HCT116 (cell line): ENCODE measurements around the gene SEMA7A. TPM values are rescaled to one million over a fixed set of nuclear protein-coding genes. Genes with fewer than 3 reads are reported as not detected.
"Not testable (repeated sequence)": the region's sequence is repeated elsewhere in the genome, so short reads cannot be mapped to it uniquely, and the experiment has no call there.

Source experiments
- ATAC-seq: fragments of 200-7000 bp; cut with Tn5 transposase; 2 replicates; pipeline ENCODE4 v1.9.1; 2020; ENCODE audit warnings: mild to moderate bottlenecking, moderate library complexity
- BruUV-seq: library from RNA; stranded (reverse); fragments of 400-500 nt; replicated peaks from 2 replicates; lab custom pipeline; 2021; lab: Mats Ljungman, UMichigan
- CTCF ChIA-PET: fragments of 300-600 bp; sonication (Branson Sonifier 250); formaldehyde crosslinking; loops from one replicate; lab custom pipeline; 2021; ENCODE audit warnings: antibody characterized with exemption; lab: Charles Lee
- POLR2A ChIA-PET: fragments of 300-600, 350-600 bp; sonication (Branson Sonifier 250); formaldehyde crosslinking; loops from one replicate; lab custom pipeline; 2021; ENCODE audit warnings: antibody characterized with exemption; lab: Charles Lee
- RAD21 ChIA-PET, 2 experiments: fragments of 300-600 bp; sonication (Branson Sonifier 250); formaldehyde crosslinking; loops; one replicate each; lab custom pipeline; 2023; ENCODE audit warnings: low total read pairs in 2 of 2; ENCODE audit not compliant: uncharacterized antibody in 2 of 2, unreplicated experiment in 2 of 2, low non-redundant PET in 1 of 2; lab: Charles Lee
- DNase-seq: peaks from one replicate; pipeline ENCODE4 v3.0.0-alpha.2; 2010; ENCODE audit warnings: low read depth, low spot score
- H2AFZ ChIP-seq: fragments of 200-600 bp; shearing (Covaris generic), sonication (generic); 2 replicates; pipeline ENCODE4 v1.6.1; 2017; ENCODE audit warnings: low read depth, mixed run types, mixed read lengths, antibody characterized with exemption, low read length; ENCODE audit not compliant: poor library complexity, severe bottlenecking
- H3K27ac ChIP-seq: 2 replicates; pipeline ENCODE4 v1.5.1; 2012; ENCODE audit warnings: low read depth, low read length
- H3K27me3 ChIP-seq: fragments of 200-600 bp; sonication (generic); 2 replicates; pipeline ENCODE4 v1.6.1; 2016; ENCODE audit warnings: mixed run types, low read length, mixed read lengths; ENCODE audit not compliant: insufficient read depth
- H3K36me3 ChIP-seq, 2 experiments: fragments of 200-500 bp in 1 of 2; fragments of 200-600 bp in 1 of 2; sonication (Bioruptor generic) in 1 of 2; sonication (generic) in 1 of 2; 2 replicates each; pipeline versions ENCODE4 v1.5.1 to v1.6.1; 2014 to 2016; ENCODE audit warnings: low read length in 2 of 2, inconsistent platforms in 1 of 2, mixed read lengths in 1 of 2, mixed run types in 1 of 2; ENCODE audit not compliant: insufficient read depth in 2 of 2, control insufficient read depth in 1 of 2
- H3K4me1 ChIP-seq, 2 experiments: fragments of 200-600 bp in 1 of 2; sonication (generic) in 1 of 2; 2 replicates each; pipeline versions ENCODE4 v1.5.1 to v1.6.1; 2012 to 2017; ENCODE audit warnings: low read length in 2 of 2, inconsistent platforms in 1 of 2, mild to moderate bottlenecking in 1 of 2, mixed read lengths in 1 of 2, mixed run types in 1 of 2, moderate library complexity in 1 of 2; ENCODE audit not compliant: insufficient read depth in 2 of 2, control insufficient read depth in 1 of 2
- H3K4me2 ChIP-seq: fragments of 200-600 bp; sonication (generic); 2 replicates; pipeline ENCODE4 v1.6.1; 2017; ENCODE audit warnings: mixed run types, low read length, mixed read lengths
- H3K4me3 ChIP-seq, 2 experiments: fragments of 200-600 bp in 1 of 2; sonication (generic) in 1 of 2; replicated peaks in 1 of 2; 2 replicates each; pipeline ENCODE4 v1.5.1; 2011 to 2016; ENCODE audit warnings: low read length in 2 of 2, control low read depth in 1 of 2, low read depth in 1 of 2, mild to moderate bottlenecking in 1 of 2, mixed read lengths in 1 of 2, mixed run types in 1 of 2
- H3K79me2 ChIP-seq: fragments of 200-600 bp; sonication (generic); 2 replicates; pipeline ENCODE4 v1.6.1; 2017; ENCODE audit warnings: mild to moderate bottlenecking, mixed run types, low read length, moderate library complexity, mixed read lengths; ENCODE audit not compliant: insufficient read depth
- H3K9ac ChIP-seq: fragments of 200-600 bp; sonication (generic); 2 replicates; pipeline ENCODE4 v1.6.1; 2016; ENCODE audit warnings: low read length, mixed read lengths
- H3K9me2 ChIP-seq: fragments of 200-600 bp; sonication (generic), shearing (Covaris generic); 2 replicates; pipeline ENCODE4 v1.6.1; 2017; ENCODE audit warnings: mixed run types, mild to moderate bottlenecking, moderate library complexity; ENCODE audit not compliant: insufficient read depth
- H3K9me3 ChIP-seq, 2 experiments: fragments of 200-500 bp in 1 of 2; fragments of 200-600 bp in 1 of 2; sonication (Bioruptor generic) in 1 of 2; sonication (generic) in 1 of 2; 2 replicates each; pipeline ENCODE4 v1.6.1; 2014 to 2017; ENCODE audit warnings: low read length in 2 of 2, mixed read lengths in 2 of 2, inconsistent platforms in 1 of 2, low read depth in 1 of 2, mild to moderate bottlenecking in 1 of 2, mixed run types in 1 of 2, moderate library complexity in 1 of 2; ENCODE audit not compliant: control insufficient read depth in 1 of 2, insufficient read depth in 1 of 2
- H4K20me1 ChIP-seq: fragments of 200-600 bp; sonication (generic), shearing (Covaris generic); 2 replicates; pipeline ENCODE4 v1.6.1; 2017; ENCODE audit warnings: mixed run types, mild to moderate bottlenecking, moderate library complexity; ENCODE audit not compliant: insufficient read depth
- CBX3 ChIP-seq: IDR thresholded peaks from 2 replicates; pipeline ENCODE4 v1.6.1; 2012; ENCODE audit warnings: low read depth
- ELF1 ChIP-seq: IDR thresholded peaks from 2 replicates; pipeline ENCODE4 v1.6.1; 2012; ENCODE audit warnings: low read depth, borderline replicate concordance
- JUND ChIP-seq: IDR thresholded peaks from 2 replicates; pipeline ENCODE4 v1.6.1; 2012
- RAD21 ChIP-seq: IDR thresholded peaks from 2 replicates; pipeline ENCODE4 v1.6.1; 2012; ENCODE audit warnings: low read depth, mild to moderate bottlenecking
- SIN3A ChIP-seq: IDR thresholded peaks from 2 replicates; pipeline ENCODE4 v1.6.1; 2012; ENCODE audit warnings: low read depth
- SP1 ChIP-seq: IDR thresholded peaks from 2 replicates; pipeline ENCODE4 v1.6.1; 2012; ENCODE audit warnings: low read depth
- intact Hi-C: fragments of 100-400 bp; cut with micrococcal nuclease; formaldehyde crosslinking; loops from 2 replicates; pipeline ENCODE4 v1.10.0; 2022
- total RNA-seq: library from RNA; stranded (reverse); gene quantifications from one replicate; pipeline ENCODE4 v1.2.1, GENCODE V29; 2021; ENCODE audit not compliant: unreplicated experiment
- TF ChIP-seq, protein P1 (sequence below), 3 experiments: fragments of 200-600 bp in 1 of 3; sonication (generic) in 1 of 3; IDR thresholded peaks in 2 of 3; conservative IDR thresholded peaks in 1 of 3; 2 replicates each; pipeline ENCODE4 v1.5.1; 2012 to 2017; ENCODE audit warnings: low read depth in 2 of 3, low read length in 2 of 3, antibody characterized with exemption in 1 of 3, borderline replicate concordance in 1 of 3, control low read depth in 1 of 3, mild to moderate bottlenecking in 1 of 3, mixed read lengths in 1 of 3, mixed run types in 1 of 3, moderate library complexity in 1 of 3; ENCODE audit not compliant: insufficient read depth in 1 of 3
- TF ChIP-seq, protein P2 (sequence below): IDR thresholded peaks from 2 replicates; pipeline ENCODE4 v1.6.1; 2012; ENCODE audit warnings: low read depth

SEMA7A gene
- total RNA-seq, 1 experiment from 2014 or later = 13.8 TPM

GRCh38 chr15:74482661-74483060, 48.9 kb upstream of the SEMA7A start:
- Histone ChIP-seq H3K27me3 (no peaks in the 10 kb centered on the region), H3K36me3 (no peaks in the 10 kb centered on the region), H3K27ac (no peak overlapping the region), H3K4me3 (no peak overlapping the region), H3K79me2 (no peaks in the 10 kb centered on the region), H3K9ac (no peak overlapping the region), H4K20me1 (no peaks in the 10 kb centered on the region), H2AFZ (no peak overlapping the region), H3K9me2 (no peaks in the 10 kb centered on the region), H3K4me2 (no peak overlapping the region), H3K4me1 (no peaks in the 10 kb centered on the region; a peak in 1 of 4 replicates), H3K9me3 (no peaks in the 10 kb centered on the region)
- ChIA-PET CTCF (interaction anchor here (0.7 to 0.9 kb wide), 3 partner anchors 63 to 109 kb away, joined by 3 to 5 read pairs (median 5); no protein-coding TSS in a partner anchor), POLR2A (no interaction called here), RAD21 (no interaction called here)
- DNase-seq (no peak), ATAC-seq (peak; percentile 75)
- BruUV-seq = no TSS peak
- TF ChIP-seq RAD21 (peak; percentile 37; the same call in 1 of the 2 replicates), JUND (no peak), ELF1 (no peak), CBX3 (no peak), SIN3A (no peak), SP1 (no peak)
- TF ChIP-seq, protein P1, sequence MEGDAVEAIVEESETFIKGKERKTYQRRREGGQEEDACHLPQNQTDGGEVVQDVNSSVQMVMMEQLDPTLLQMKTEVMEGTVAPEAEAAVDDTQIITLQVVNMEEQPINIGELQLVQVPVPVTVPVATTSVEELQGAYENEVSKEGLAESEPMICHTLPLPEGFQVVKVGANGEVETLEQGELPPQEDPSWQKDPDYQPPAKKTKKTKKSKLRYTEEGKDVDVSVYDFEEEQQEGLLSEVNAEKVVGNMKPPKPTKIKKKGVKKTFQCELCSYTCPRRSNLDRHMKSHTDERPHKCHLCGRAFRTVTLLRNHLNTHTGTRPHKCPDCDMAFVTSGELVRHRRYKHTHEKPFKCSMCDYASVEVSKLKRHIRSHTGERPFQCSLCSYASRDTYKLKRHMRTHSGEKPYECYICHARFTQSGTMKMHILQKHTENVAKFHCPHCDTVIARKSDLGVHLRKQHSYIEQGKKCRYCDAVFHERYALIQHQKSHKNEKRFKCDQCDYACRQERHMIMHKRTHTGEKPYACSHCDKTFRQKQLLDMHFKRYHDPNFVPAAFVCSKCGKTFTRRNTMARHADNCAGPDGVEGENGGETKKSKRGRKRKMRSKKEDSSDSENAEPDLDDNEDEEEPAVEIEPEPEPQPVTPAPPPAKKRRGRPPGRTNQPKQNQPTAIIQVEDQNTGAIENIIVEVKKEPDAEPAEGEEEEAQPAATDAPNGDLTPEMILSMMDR (IDR thresholded peaks at IDR 0.05 in 2 of 3, conservative IDR thresholded peaks at IDR 0.05 in 1 of 3; ENCODE audit: borderline replicate concordance in 1 of 3, insufficient read depth in 1 of 3, low read depth in 2 of 3, low read length in 2 of 3) = 0 out of 6 replicates have a peak, but pooled peaks of 2 of the 3 experiments have one; percentile 8 to 23
- TF ChIP-seq, protein P2, sequence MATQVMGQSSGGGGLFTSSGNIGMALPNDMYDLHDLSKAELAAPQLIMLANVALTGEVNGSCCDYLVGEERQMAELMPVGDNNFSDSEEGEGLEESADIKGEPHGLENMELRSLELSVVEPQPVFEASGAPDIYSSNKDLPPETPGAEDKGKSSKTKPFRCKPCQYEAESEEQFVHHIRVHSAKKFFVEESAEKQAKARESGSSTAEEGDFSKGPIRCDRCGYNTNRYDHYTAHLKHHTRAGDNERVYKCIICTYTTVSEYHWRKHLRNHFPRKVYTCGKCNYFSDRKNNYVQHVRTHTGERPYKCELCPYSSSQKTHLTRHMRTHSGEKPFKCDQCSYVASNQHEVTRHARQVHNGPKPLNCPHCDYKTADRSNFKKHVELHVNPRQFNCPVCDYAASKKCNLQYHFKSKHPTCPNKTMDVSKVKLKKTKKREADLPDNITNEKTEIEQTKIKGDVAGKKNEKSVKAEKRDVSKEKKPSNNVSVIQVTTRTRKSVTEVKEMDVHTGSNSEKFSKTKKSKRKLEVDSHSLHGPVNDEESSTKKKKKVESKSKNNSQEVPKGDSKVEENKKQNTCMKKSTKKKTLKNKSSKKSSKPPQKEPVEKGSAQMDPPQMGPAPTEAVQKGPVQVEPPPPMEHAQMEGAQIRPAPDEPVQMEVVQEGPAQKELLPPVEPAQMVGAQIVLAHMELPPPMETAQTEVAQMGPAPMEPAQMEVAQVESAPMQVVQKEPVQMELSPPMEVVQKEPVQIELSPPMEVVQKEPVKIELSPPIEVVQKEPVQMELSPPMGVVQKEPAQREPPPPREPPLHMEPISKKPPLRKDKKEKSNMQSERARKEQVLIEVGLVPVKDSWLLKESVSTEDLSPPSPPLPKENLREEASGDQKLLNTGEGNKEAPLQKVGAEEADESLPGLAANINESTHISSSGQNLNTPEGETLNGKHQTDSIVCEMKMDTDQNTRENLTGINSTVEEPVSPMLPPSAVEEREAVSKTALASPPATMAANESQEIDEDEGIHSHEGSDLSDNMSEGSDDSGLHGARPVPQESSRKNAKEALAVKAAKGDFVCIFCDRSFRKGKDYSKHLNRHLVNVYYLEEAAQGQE = no peak
- intact Hi-C loops = no loop called here

GRCh38 chr15:74480364-74480763, 46.6 kb upstream of the SEMA7A start:
- H3K79me2 ChIP-seq, H3K4me1 ChIP-seq, H3K4me3 ChIP-seq, H2AFZ ChIP-seq, CTCF ChIA-PET, H3K9ac ChIP-seq, H3K27me3 ChIP-seq, intact Hi-C loops, POLR2A ChIA-PET, BruUV-seq, ATAC-seq, H4K20me1 ChIP-seq, H3K27ac ChIP-seq, H3K4me2 ChIP-seq, RAD21 ChIA-PET, DNase-seq, H3K36me3 ChIP-seq, H3K9me2 ChIP-seq, H3K9me3 ChIP-seq: not testable (repeated sequence)

GRCh38 chr15:74471621-74472020, 37.9 kb upstream of the SEMA7A start:
- H4K20me1 ChIP-seq, H2AFZ ChIP-seq, intact Hi-C loops, H3K36me3 ChIP-seq, DNase-seq, H3K4me3 ChIP-seq, H3K9me2 ChIP-seq, BruUV-seq, H3K4me1 ChIP-seq, H3K9ac ChIP-seq, H3K9me3 ChIP-seq, H3K4me2 ChIP-seq, H3K79me2 ChIP-seq, RAD21 ChIA-PET, H3K27ac ChIP-seq, POLR2A ChIA-PET, H3K27me3 ChIP-seq, ATAC-seq: not testable (repeated sequence)
- CTCF ChIA-PET = interaction anchor here (1.2 kb wide), 1 partner anchor 18 kb away, joined by 3 read pairs; no protein-coding TSS in a partner anchor
